ENCODE data around the gene ATG16L1. TPM values are rescaled to one million over a fixed set of nuclear protein-coding genes. Genes with fewer than 3 reads are reported as not detected.

ATG16L1 gene
- total RNA-seq, 1 donor from 2014 or later = 26.6 TPM

DNA sequence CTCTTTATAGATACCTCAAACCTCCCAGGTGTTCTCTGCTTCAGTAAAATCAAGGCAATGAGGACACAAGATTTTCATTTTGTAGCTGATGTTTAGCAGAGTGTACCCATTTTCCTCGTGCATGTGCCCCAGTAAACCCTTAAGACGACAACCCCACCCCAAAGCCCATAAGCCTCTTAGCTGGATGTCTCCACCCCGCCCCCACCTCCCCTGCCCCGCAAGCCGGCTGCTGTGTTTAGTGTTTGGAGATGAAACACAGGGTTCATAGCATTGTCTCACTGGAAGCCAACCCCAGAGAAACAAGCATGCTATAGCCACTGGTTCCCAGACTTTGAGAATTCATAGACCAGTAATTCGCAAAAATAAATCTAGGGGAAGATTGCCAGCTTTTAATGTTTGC, 50.3 kb downstream of the ATG16L1 start:
- intact Hi-C loops (cut with DNase I) = no loop called here
- no peak overlapping the region for H3K27ac ChIP-seq
- H3K4me1 ChIP-seq = no peaks in the 10 kb centered on the region
- no peaks in the 10 kb centered on the region for H3K36me3 ChIP-seq
- ATAC-seq = no peak
- no peaks in the 10 kb centered on the region for H3K9me3 ChIP-seq
- TF ChIP-seq, protein P1, sequence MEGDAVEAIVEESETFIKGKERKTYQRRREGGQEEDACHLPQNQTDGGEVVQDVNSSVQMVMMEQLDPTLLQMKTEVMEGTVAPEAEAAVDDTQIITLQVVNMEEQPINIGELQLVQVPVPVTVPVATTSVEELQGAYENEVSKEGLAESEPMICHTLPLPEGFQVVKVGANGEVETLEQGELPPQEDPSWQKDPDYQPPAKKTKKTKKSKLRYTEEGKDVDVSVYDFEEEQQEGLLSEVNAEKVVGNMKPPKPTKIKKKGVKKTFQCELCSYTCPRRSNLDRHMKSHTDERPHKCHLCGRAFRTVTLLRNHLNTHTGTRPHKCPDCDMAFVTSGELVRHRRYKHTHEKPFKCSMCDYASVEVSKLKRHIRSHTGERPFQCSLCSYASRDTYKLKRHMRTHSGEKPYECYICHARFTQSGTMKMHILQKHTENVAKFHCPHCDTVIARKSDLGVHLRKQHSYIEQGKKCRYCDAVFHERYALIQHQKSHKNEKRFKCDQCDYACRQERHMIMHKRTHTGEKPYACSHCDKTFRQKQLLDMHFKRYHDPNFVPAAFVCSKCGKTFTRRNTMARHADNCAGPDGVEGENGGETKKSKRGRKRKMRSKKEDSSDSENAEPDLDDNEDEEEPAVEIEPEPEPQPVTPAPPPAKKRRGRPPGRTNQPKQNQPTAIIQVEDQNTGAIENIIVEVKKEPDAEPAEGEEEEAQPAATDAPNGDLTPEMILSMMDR (IDR thresholded peaks at IDR 0.05) = no peak
- no peak overlapping the region for H3K4me3 ChIP-seq
- no peak for DNase-seq
- no peaks in the 10 kb centered on the region for H3K27me3 ChIP-seq

DNA sequence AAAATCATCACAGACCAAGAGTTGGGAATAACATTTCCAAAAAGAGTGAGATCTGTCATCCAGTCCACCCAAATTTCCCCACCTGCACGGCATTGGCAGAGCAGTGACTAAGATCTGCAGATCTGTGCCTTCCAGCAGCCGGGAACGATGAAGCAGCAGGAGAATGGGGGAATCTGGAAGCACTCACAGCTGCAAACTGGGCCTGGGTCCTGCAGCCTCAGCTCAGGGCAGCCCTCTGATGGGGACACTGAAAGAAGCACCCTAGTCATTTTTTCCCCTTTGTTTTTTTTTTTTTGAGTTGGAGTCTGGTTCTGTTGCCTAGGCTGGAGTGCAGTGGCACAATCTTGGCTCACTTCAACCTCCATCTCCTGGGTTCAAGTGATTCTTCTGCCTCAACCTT, 51.8 kb downstream of the ATG16L1 start:
- H3K4me1 ChIP-seq = no peaks in the 10 kb centered on the region
- ATAC-seq (no peak), DNase-seq (no peak)
- intact Hi-C loops (cut with DNase I) = no loop called here
- H3K27ac ChIP-seq = no peak overlapping the region
- no peaks in the 10 kb centered on the region for H3K36me3 ChIP-seq
- H3K27me3 ChIP-seq = no peaks in the 10 kb centered on the region
- no peak overlapping the region for H3K4me3 ChIP-seq
- H3K9me3 ChIP-seq = no peaks in the 10 kb centered on the region
- TF ChIP-seq, protein P1 (IDR thresholded peaks at IDR 0.05) = no peak

DNA sequence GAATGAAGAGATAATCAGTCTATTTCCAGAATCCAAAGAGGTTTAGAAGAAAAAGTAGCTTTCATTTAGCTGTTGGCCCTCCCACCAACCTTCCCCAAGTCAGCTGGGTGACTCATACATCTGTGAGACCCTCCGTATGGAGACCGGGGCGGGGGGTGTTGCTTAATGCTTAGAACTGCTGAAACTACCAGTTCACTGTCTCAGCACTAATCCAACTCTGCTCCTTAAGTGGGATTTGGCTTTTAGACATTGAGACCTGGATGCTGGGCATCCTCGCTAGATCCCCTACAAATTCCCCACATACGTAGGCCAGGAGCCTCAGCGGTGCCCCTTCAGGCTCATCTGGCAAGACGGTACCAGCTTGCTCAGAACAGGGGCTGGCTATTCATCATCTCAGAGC, 56.1 kb downstream of the ATG16L1 start, which contains the start of gene SAG:
TSS of gene SAG (plus strand) at position 252 of the 400 bp plus-strand sequence. CDS start 1,374 bp downstream, outside the sequence.
- Histone ChIP-seq H3K36me3 (no peaks in the 10 kb centered on the region), H3K27ac (no peak within 1 kb of the TSS), H3K4me1 (no peaks in the 10 kb centered on the region), H3K9me3 (no peaks in the 10 kb centered on the region), H3K27me3 (no peaks in the 10 kb centered on the region), H3K4me3 (no peak within 1 kb of the TSS)
- ATAC-seq (no peak), DNase-seq (no peak)
- TF ChIP-seq, protein P1 (IDR thresholded peaks at IDR 0.05) = no peak
- intact Hi-C loops (cut with DNase I) = no loop called here

DNA sequence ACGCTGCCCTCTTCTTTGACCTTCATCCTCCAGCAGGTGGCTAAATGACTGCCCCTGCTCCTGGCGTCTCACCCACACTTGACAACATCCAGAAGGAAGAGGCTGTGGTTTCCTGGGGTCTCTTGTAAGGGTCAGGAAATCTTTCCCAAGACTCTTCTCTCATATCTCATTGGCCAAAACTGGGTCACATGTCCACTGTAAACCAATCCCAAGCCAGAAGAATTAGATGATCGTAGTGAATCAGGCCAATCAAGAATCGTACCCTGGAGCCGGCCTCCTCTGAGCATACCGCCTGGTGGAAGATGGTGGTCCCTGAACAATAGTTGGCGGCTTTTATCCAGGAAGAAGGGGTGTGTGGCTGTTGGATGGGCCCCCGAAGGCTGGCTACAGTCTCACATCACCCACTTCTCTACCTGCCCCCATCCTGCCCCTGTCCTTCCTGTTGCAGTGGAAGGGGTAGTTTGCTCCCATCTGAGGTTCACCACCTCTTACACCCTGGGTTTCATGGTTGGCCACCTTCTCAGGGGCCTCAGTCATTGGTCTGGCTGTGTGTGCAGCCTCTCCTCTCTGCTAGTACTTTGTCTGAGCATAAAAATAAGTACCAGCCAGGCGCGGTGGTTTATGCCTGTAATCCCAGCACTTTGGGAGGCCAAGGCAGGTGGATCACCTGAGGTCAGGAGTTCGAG, 59.9 kb downstream of the ATG16L1 start:
- no peak for ATAC-seq

DNA sequence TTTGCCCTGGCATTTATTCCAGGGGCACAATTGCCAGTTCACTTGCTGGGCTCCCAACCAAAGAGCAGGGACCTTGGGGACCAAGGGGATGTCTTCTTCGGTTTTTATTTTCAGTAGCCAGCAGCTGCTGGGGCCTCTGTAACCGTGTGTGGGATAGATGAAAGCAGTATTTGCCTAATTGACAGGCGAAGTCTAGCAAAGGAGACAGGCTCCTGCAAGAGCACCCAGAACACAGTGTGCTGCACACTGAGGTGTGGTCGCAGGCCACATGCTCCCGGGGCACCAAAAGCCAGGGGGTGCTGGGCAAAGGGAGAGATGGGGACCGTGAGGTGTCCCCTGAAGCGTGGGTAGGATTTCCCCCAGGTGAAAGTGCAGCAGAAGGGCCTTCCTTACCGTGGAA, 61.4 kb downstream of the ATG16L1 start:
- Histone ChIP-seq H3K36me3 (no peaks in the 10 kb centered on the region), H3K4me3 (no peak overlapping the region), H3K4me1 (no peaks in the 10 kb centered on the region), H3K27me3 (no peaks in the 10 kb centered on the region), H3K9me3 (no peaks in the 10 kb centered on the region), H3K27ac (no peak overlapping the region)
- intact Hi-C loops (cut with DNase I) = no loop called here
- TF ChIP-seq, protein P1 (IDR thresholded peaks at IDR 0.05) = no peak
- ATAC-seq (no peak), DNase-seq (no peak)

More for the DNA sequence above, 59.9 kb downstream of the ATG16L1 start:
- TF ChIP-seq, protein P1 (IDR thresholded peaks at IDR 0.05) = no peak
- H3K27me3 ChIP-seq = no peaks in the 10 kb centered on the region
- H3K9me3 ChIP-seq = no peaks in the 10 kb centered on the region
- intact Hi-C loops (cut with DNase I) = no loop called here
- no peak overlapping the region for H3K4me3 ChIP-seq
- no peak for DNase-seq
- no peak overlapping the region for H3K27ac ChIP-seq
- no peaks in the 10 kb centered on the region for H3K36me3 ChIP-seq
- H3K4me1 ChIP-seq = no peaks in the 10 kb centered on the region
